Brain microvascular endothelial cell (primary cell): ENCODE data around the gene ADAMTS15.
A peak's percentile ranks its signal among the peaks of the same experiment; 100 is the strongest.

ENCODE experiments used
- DNase-seq: peaks from one replicate; pipeline ENCODE4 v3.0.0-alpha.2; 2020
- H3K27ac ChIP-seq: fragments of 250-450 bp; sonication (Bioruptor Pico); 2 replicates; pipeline ENCODE4 v1.5.1; 2020; ENCODE audit warnings: mild to moderate bottlenecking, moderate library complexity
- H3K27me3 ChIP-seq: fragments of 250-450 bp; sonication (Bioruptor Pico); replicated peaks from 2 replicates; pipeline ENCODE4 v1.5.1; 2020; ENCODE audit warnings: mild to moderate bottlenecking
- H3K36me3 ChIP-seq: fragments of 250-450 bp; sonication (Bioruptor Pico); replicated peaks from 2 replicates; pipeline ENCODE4 v1.5.1; 2020; ENCODE audit warnings: mild to moderate bottlenecking
- H3K4me3 ChIP-seq: 2 replicates; pipeline ENCODE4 v1.5.1; 2011; ENCODE audit warnings: low read depth, mild to moderate bottlenecking, control low read depth, low read length, moderate library complexity
- in situ Hi-C: cut with HindIII; loops from 2 replicates; pipeline ENCODE4 v1.10.0; 2017; ENCODE audit warnings: low sequenced_read_pairs, low pct_ligation_motif_present
- TF ChIP-seq, protein P1 (sequence below): IDR thresholded peaks from 2 replicates; pipeline ENCODE4 v1.5.1; 2011; ENCODE audit warnings: low read depth, mild to moderate bottlenecking, moderate library complexity, low read length, control low read depth, inconsistent platforms; ENCODE audit errors: missing control alignments

Gene ADAMTS15

DNA sequence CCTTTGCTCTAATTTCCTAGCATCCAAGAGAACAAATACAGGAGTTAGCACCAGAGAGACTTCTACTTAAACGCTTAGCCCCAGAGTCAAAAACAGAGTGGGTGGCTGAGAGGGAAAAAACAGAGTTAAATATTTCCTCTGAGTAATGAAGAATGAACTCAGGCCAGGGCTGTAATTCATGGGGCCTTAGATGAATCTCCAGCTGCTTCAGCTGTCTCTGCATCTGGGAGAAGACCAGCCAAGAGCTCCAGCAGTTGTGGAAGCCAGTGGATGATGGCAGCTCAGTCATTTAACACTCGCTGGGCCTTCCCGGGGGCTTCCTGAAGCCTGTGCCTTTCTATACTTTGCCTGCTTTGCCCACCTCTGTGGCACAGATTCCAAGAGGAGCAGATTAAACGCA, 5.7 kb upstream of the ADAMTS15 start:
- Histone ChIP-seq H3K27me3 (no peaks in the 10 kb centered on the region), H3K4me3 (no peak overlapping the region), H3K27ac (no peak overlapping the region), H3K36me3 (no peaks in the 10 kb centered on the region)
- TF ChIP-seq, protein P1, sequence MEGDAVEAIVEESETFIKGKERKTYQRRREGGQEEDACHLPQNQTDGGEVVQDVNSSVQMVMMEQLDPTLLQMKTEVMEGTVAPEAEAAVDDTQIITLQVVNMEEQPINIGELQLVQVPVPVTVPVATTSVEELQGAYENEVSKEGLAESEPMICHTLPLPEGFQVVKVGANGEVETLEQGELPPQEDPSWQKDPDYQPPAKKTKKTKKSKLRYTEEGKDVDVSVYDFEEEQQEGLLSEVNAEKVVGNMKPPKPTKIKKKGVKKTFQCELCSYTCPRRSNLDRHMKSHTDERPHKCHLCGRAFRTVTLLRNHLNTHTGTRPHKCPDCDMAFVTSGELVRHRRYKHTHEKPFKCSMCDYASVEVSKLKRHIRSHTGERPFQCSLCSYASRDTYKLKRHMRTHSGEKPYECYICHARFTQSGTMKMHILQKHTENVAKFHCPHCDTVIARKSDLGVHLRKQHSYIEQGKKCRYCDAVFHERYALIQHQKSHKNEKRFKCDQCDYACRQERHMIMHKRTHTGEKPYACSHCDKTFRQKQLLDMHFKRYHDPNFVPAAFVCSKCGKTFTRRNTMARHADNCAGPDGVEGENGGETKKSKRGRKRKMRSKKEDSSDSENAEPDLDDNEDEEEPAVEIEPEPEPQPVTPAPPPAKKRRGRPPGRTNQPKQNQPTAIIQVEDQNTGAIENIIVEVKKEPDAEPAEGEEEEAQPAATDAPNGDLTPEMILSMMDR = no peak
- DNase-seq = no peak
- in situ Hi-C loops = loop anchor here (10.0 kb wide), 1 partner anchor 422 kb away; no protein-coding TSS in a partner anchor

DNA sequence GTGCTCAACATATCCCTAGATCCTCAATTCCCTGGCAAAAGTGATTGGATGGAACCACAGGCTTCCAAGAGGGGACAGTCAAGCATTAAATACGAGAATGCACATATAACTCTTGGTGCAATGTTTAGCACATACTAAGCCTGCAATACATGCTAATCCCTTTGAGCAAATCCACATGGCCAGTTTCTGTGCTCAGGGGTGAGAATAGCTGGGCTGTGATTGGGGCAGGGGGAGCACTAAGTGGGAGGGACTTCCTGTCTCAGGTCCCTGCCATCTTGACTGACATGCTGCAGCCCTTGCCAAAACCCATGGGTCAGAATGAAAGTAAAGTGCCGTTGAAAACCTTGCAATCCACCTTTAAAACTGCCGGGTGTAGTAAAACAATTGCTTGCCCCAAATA, 2.7 kb upstream of the ADAMTS15 start:
- TF ChIP-seq, protein P1 = no peak
- no peaks in the 10 kb centered on the region for H3K36me3 ChIP-seq

DNA sequence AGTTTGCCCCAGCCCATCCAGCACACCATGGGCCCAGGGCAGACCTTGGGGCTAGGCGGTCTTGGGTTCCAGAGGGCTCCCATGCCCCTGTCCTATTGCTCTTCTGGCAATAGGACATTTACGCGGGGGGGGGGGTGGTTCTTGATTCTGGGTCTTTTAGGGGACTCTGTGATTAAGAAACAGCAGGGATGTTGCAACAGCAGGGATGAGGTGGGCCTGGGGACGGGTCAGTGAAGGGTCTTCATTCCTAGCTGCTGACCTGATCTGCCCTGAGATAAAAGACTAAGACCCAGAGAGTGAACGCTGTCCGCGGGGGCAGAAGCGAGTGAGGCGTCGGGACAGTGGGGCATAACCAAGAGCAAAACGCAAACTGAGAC, 418 bp upstream of the ADAMTS15 start:
- Histone ChIP-seq H3K27me3 (no peaks in the 10 kb centered on the region), H3K27ac (no peak overlapping the region), H3K4me3 (peak overlapping the region; percentile 58), H3K36me3 (no peaks in the 10 kb centered on the region)
- DNase-seq = no peak
- in situ Hi-C loops = loop anchor here (10.0 kb wide), 1 partner anchor 417 kb away; no protein-coding TSS in a partner anchor
- TF ChIP-seq, protein P1 = no peak

More for the DNA sequence above, 2.7 kb upstream of the ADAMTS15 start:
- Histone ChIP-seq H3K27ac (no peak overlapping the region), H3K27me3 (no peaks in the 10 kb centered on the region), H3K4me3 (no peak overlapping the region)
- in situ Hi-C loops = loop anchor here (10.0 kb wide), 1 partner anchor 419 kb away; no protein-coding TSS in a partner anchor
- no peak for DNase-seq

DNA sequence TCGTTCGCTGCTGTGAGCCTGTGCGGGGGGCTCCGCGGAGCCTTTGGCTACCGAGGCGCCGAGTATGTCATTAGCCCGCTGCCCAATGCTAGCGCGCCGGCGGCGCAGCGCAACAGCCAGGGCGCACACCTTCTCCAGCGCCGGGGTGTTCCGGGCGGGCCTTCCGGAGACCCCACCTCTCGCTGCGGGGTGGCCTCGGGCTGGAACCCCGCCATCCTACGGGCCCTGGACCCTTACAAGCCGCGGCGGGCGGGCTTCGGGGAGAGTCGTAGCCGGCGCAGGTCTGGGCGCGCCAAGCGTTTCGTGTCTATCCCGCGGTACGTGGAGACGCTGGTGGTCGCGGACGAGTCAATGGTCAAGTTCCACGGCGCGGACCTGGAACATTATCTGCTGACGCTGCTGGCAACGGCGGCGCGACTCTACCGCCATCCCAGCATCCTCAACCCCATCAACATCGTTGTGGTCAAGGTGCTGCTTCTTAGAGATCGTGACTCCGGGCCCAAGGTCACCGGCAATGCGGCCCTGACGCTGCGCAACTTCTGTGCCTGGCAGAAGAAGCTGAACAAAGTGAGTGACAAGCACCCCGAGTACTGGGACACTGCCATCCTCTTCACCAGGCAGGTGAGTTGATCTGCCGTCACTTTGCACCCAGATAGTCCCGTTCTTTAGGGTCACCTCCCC, 1.0 kb downstream of the ADAMTS15 start:
- in situ Hi-C loops = loop anchor here (10.0 kb wide), 1 partner anchor 415 kb away; no protein-coding TSS in a partner anchor
- no peaks in the 10 kb centered on the region for H3K36me3 ChIP-seq
- H3K27me3 ChIP-seq = no peaks in the 10 kb centered on the region
- TF ChIP-seq, protein P1 = no peak
- no peak overlapping the region for H3K27ac ChIP-seq
- H3K4me3 ChIP-seq = peak overlapping the region; percentile 58
- DNase-seq = no peak

DNA sequence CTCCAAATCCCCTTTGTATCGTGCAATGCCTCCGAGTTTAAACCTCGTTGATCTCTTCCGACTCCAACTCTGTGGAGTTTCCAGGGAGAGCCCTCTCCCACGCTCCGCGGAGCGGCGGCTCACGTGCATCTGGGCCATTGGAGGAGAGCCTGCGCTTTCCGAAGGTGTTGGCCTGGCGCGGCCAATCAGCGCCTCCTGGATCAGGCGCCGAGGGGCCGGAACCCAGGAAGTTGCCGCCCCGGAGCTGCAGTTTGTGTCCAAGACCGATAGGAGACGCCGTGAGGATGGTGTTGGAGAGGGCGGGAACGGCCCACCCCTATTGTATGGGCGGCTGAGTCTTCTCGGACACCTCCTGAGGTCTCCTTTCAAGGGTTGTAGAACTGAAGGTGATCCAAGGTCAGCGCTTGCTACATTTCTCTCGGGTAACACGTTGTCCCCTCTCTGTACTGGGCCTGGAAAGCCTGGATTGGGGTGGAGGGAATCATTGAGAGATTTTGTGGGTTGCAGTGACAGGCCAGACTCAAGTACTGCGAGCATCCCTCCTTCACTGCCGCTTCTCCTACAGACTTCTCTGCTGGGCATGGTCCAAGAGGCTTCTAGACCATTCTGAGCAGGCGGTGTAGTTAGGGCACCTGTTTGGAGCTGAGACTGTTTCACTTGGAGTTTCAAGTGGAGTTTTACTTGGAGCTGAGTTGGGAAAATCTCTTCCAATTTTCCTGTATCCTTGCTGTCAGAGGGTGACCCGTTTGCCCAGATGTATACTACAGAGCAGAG, 1.7 kb downstream of the ADAMTS15 start:
- DNase-seq = peak; percentile 74
- Histone ChIP-seq H3K36me3 (no peaks in the 10 kb centered on the region), H3K27ac (no peak overlapping the region), H3K4me3 (peak overlapping the region; percentile 58), H3K27me3 (no peaks in the 10 kb centered on the region)
- TF ChIP-seq, protein P1 = peak; percentile 82
- in situ Hi-C loops = loop anchor here (10.0 kb wide), 1 partner anchor 415 kb away; no protein-coding TSS in a partner anchor
